ENCODE data around the gene PANX1. TPM values are rescaled to one million over a fixed set of nuclear protein-coding genes. Genes with fewer than 3 reads are reported as not detected.

PANX1 gene
- total RNA-seq (10 to 100 TPM; 12.9 to 40.5 (median 18.0) TPM), polyA plus RNA-seq (10 to 100 TPM in 1 of 3 donors, 1 to 10 TPM in 2; 3.3 to 17.0 (median 3.3) TPM)
- long read RNA-seq, donor 1, transcript PANX1-201 (5 exons, 2,769 nt): major isoform, 5 of 5 reads
- long read RNA-seq, donor 1, partial matches to known transcripts: 0 of 5 reads
- long read RNA-seq, donor 1, other reads (novel, unspliced or antisense): 0 of 5 reads
- long read RNA-seq, donor 2, transcript PANX1-201 (5 exons, 2,769 nt): major isoform, 10 of 10 reads
- long read RNA-seq, donor 2, partial matches to known transcripts: 0 of 10 reads
- long read RNA-seq, donor 2, other reads (novel, unspliced or antisense): 0 of 10 reads
- long read RNA-seq, donor 3, partial matches to known transcripts: 0 of 3 reads
- long read RNA-seq, donor 3, other reads (novel, unspliced or antisense): 0 of 3 reads
- long read RNA-seq, donor 4, partial matches to known transcripts: 1 of 5 reads
- long read RNA-seq, donor 4, other reads (novel, unspliced or antisense): 0 of 5 reads
- long read RNA-seq, donor 5, transcript PANX1-201 (5 exons, 2,769 nt): major isoform, 26 of 26 reads
- long read RNA-seq, donor 5, partial matches to known transcripts: 0 of 26 reads
- long read RNA-seq, donor 5, other reads (novel, unspliced or antisense): 0 of 26 reads
- long read RNA-seq, donor 6: 0 reads
- long read RNA-seq, donor 7, partial matches to known transcripts: 0 of 3 reads
- long read RNA-seq, donor 7, other reads (novel, unspliced or antisense): 0 of 3 reads
- long read RNA-seq, donor 8, transcript PANX1-201 (5 exons, 2,769 nt): major isoform, 7 of 7 reads
- long read RNA-seq, donor 8, partial matches to known transcripts: 0 of 7 reads
- long read RNA-seq, donor 8, other reads (novel, unspliced or antisense): 0 of 7 reads
- long read RNA-seq, donor 9, partial matches to known transcripts: 0 of 2 reads
- long read RNA-seq, donor 9, other reads (novel, unspliced or antisense): 0 of 2 reads
- long read RNA-seq, donor 10, partial matches to known transcripts: 0 of 1 reads
- long read RNA-seq, donor 10, other reads (novel, unspliced or antisense): 0 of 1 reads

- WGBS, 4 donors: 0% methylated on average over 20 to 92 of the region's 92 CpGs; no CpG with 5 or more reads in 1 of the 4 donors
- intact Hi-C loops (cut with DNase I): no loop called here
- Histone ChIP-seq H3K4me3 (peak within 1 kb of the TSS; percentile 17 to 90 (median 65)), H3K36me3 (replicated peaks in 1 of 2) (no peaks in the 10 kb centered on the region), H3K27ac (peak within 1 kb of the TSS; percentile 56 to 96 (median 94)), H3K4me1 (replicated peaks in 1 of 2) (peaks cover 35 to 42% of the 10 kb centered on the region in 2 donors), H3K9me3 (replicated peaks in 1 of 3) (no peaks in the 10 kb centered on the region), H3K27me3 (no peaks in the 10 kb centered on the region)
- TF ChIP-seq POLR2A (IDR thresholded peaks at IDR 0.05) (peak; percentile 56 to 78), CTCF (IDR thresholded peaks at IDR 0.05) (no peak)
- DNase-seq: peak; percentile 72 to 91 (median 83)
Measured at GRCh38 chr11:94128746-94129511, at the start of gene PANX1. PANX1 (plus strand) TSS chr11:94128841; CDS start chr11:94129313, 472 bp downstream.

- 88 to 100% (median 98%) methylated on average over 1 of the region's 1 CpG for WGBS, 4 donors
- no peaks in the 10 kb centered on the region for H3K4me1 ChIP-seq (replicated peaks in 1 of 2)
Measured at GRCh38 chr11:94084164-94084563, 44.5 kb upstream of the PANX1 start.

GRCh38 chr11:94088906-94089305 is 39.7 kb upstream of the PANX1 start:
- Histone ChIP-seq H3K27me3 (no peaks in the 10 kb centered on the region), H3K27ac (no peak overlapping the region), H3K4me3 (no peak overlapping the region), H3K36me3 (replicated peaks in 1 of 2) (no peaks in the 10 kb centered on the region), H3K4me1 (replicated peaks in 1 of 2) (no peaks in the 10 kb centered on the region), H3K9me3 (replicated peaks in 1 of 3) (no peaks in the 10 kb centered on the region)
- 84 to 90% (median 88%) methylated on average over 20 to 21 of the region's 21 CpGs for WGBS, 4 donors
- DNase-seq: no peak
- TF ChIP-seq POLR2A (IDR thresholded peaks at IDR 0.05): no peak
- no peak for TF ChIP-seq CTCF (IDR thresholded peaks at IDR 0.05)
- intact Hi-C loops (cut with DNase I): no loop called here

More at GRCh38 chr11:94084164-94084563, 44.5 kb upstream of the PANX1 start:
- Histone ChIP-seq H3K36me3 (replicated peaks in 1 of 2) (no peaks in the 10 kb centered on the region), H3K27me3 (no peaks in the 10 kb centered on the region), H3K27ac (no peak overlapping the region), H3K9me3 (replicated peaks in 1 of 3) (no peaks in the 10 kb centered on the region), H3K4me3 (no peak overlapping the region)
- intact Hi-C loops (cut with DNase I): no loop called here
- no peak for TF ChIP-seq POLR2A (IDR thresholded peaks at IDR 0.05)
- TF ChIP-seq CTCF (IDR thresholded peaks at IDR 0.05): no peak
- DNase-seq: no peak

All from adrenal gland (tissue), 19 donors.